ENCODE data around the gene STH.

The STH gene

GRCh38 chr17:45960311-45960710 lies 38.7 kb upstream of the STH start:
- no peaks in the 10 kb centered on the region for H3K9me3 ChIP-seq (ENCODE audit: low read length)
- H3K27me3 ChIP-seq (ENCODE audit: insufficient read depth, low read length) = peaks cover 2% of the 10 kb centered on the region
- H2AFZ ChIP-seq (ENCODE audit: low read depth, low read length) = no peak overlapping the region
- no peak overlapping the region for H3K4me3 ChIP-seq (ENCODE audit: low read length)
- H3K36me3 ChIP-seq (ENCODE audit: insufficient read depth, low read length) = no peaks in the 10 kb centered on the region
- H3K4me1 ChIP-seq (ENCODE audit: insufficient read depth, low read length) = no peaks in the 10 kb centered on the region

- Histone ChIP-seq H3K36me3 (ENCODE audit: insufficient read depth, low read length) (no peaks in the 10 kb centered on the region), H3K27me3 (ENCODE audit: insufficient read depth, low read length) (peaks cover 3% of the 10 kb centered on the region), H3K4me3 (ENCODE audit: low read length) (no peak overlapping the region), H2AFZ (ENCODE audit: low read depth, low read length) (no peak overlapping the region), H3K9me3 (ENCODE audit: low read length) (no peaks in the 10 kb centered on the region), H3K4me1 (ENCODE audit: insufficient read depth, low read length) (no peaks in the 10 kb centered on the region)
Observed at GRCh38 chr17:45961206-45961605, 37.8 kb upstream of the STH start.

- Histone ChIP-seq H3K4me1 (ENCODE audit: insufficient read depth, low read length) (no peaks in the 10 kb centered on the region), H3K4me3 (ENCODE audit: low read length) (no peak overlapping the region), H3K36me3 (ENCODE audit: insufficient read depth, low read length) (no peaks in the 10 kb centered on the region), H2AFZ (ENCODE audit: low read depth, low read length) (no peak overlapping the region), H3K9me3 (ENCODE audit: low read length) (no peaks in the 10 kb centered on the region), H3K27me3 (ENCODE audit: insufficient read depth, low read length) (peaks cover 5% of the 10 kb centered on the region)
Observed at GRCh38 chr17:45962221-45962972, 36.7 kb upstream of the STH start.

- peaks cover 5% of the 10 kb centered on the region for H3K27me3 ChIP-seq (ENCODE audit: insufficient read depth, low read length)
- no peaks in the 10 kb centered on the region for H3K4me1 ChIP-seq (ENCODE audit: insufficient read depth, low read length)
- no peak overlapping the region for H3K4me3 ChIP-seq (ENCODE audit: low read length)
Observed at GRCh38 chr17:45963283-45963682, 35.8 kb upstream of the STH start.

GRCh38 chr17:45963889-45964288 lies 35.2 kb upstream of the STH start:
- H3K36me3 ChIP-seq (ENCODE audit: insufficient read depth, low read length) = no peaks in the 10 kb centered on the region
- no peaks in the 10 kb centered on the region for H3K9me3 ChIP-seq (ENCODE audit: low read length)
- no peaks in the 10 kb centered on the region for H3K4me1 ChIP-seq (ENCODE audit: insufficient read depth, low read length)
- no peak overlapping the region for H3K4me3 ChIP-seq (ENCODE audit: low read length)
- peaks cover 5% of the 10 kb centered on the region for H3K27me3 ChIP-seq (ENCODE audit: insufficient read depth, low read length)
- H2AFZ ChIP-seq (ENCODE audit: low read depth, low read length) = no peak overlapping the region

More at GRCh38 chr17:45963283-45963682, 35.8 kb upstream of the STH start:
- H3K36me3 ChIP-seq (ENCODE audit: insufficient read depth, low read length) = no peaks in the 10 kb centered on the region
- H3K9me3 ChIP-seq (ENCODE audit: low read length) = no peaks in the 10 kb centered on the region
- H2AFZ ChIP-seq (ENCODE audit: low read depth, low read length) = no peak overlapping the region

- Histone ChIP-seq H3K9me3 (ENCODE audit: low read length) (no peaks in the 10 kb centered on the region), H3K27me3 (ENCODE audit: insufficient read depth, low read length) (peaks cover 5% of the 10 kb centered on the region), H3K4me1 (ENCODE audit: insufficient read depth, low read length) (no peaks in the 10 kb centered on the region), H3K4me3 (ENCODE audit: low read length) (no peak overlapping the region), H3K36me3 (ENCODE audit: insufficient read depth, low read length) (no peaks in the 10 kb centered on the region), H2AFZ (ENCODE audit: low read depth, low read length) (no peak overlapping the region)
Observed at GRCh38 chr17:45964634-45965033, 34.4 kb upstream of the STH start.

GRCh38 chr17:45965812-45966211 lies 33.2 kb upstream of the STH start:
- Histone ChIP-seq H3K36me3 (ENCODE audit: insufficient read depth, low read length) (no peaks in the 10 kb centered on the region), H2AFZ (ENCODE audit: low read depth, low read length) (no peak overlapping the region), H3K4me1 (ENCODE audit: insufficient read depth, low read length) (no peaks in the 10 kb centered on the region), H3K9me3 (ENCODE audit: low read length) (no peaks in the 10 kb centered on the region), H3K27me3 (ENCODE audit: insufficient read depth, low read length) (peaks cover 5% of the 10 kb centered on the region), H3K4me3 (ENCODE audit: low read length) (no peak overlapping the region)

- no peaks in the 10 kb centered on the region for H3K4me1 ChIP-seq (ENCODE audit: insufficient read depth, low read length)
- peaks cover 3% of the 10 kb centered on the region for H3K27me3 ChIP-seq (ENCODE audit: insufficient read depth, low read length)
- no peak overlapping the region for H2AFZ ChIP-seq (ENCODE audit: low read depth, low read length)
- no peaks in the 10 kb centered on the region for H3K9me3 ChIP-seq (ENCODE audit: low read length)
- H3K36me3 ChIP-seq (ENCODE audit: insufficient read depth, low read length) = no peaks in the 10 kb centered on the region
- no peak overlapping the region for H3K4me3 ChIP-seq (ENCODE audit: low read length)
Observed at GRCh38 chr17:45966606-45967280, 32.3 kb upstream of the STH start.

GRCh38 chr17:45967378-45967777 lies 31.7 kb upstream of the STH start:
- no peaks in the 10 kb centered on the region for H3K36me3 ChIP-seq (ENCODE audit: insufficient read depth, low read length)
- no peaks in the 10 kb centered on the region for H3K9me3 ChIP-seq (ENCODE audit: low read length)
- peaks cover 3% of the 10 kb centered on the region for H3K27me3 ChIP-seq (ENCODE audit: insufficient read depth, low read length)
- H3K4me1 ChIP-seq (ENCODE audit: insufficient read depth, low read length) = no peaks in the 10 kb centered on the region
- H2AFZ ChIP-seq (ENCODE audit: low read depth, low read length) = no peak overlapping the region
- H3K4me3 ChIP-seq (ENCODE audit: low read length) = no peak overlapping the region

GRCh38 chr17:45968732-45969131 lies 30.3 kb upstream of the STH start:
- H3K27me3 ChIP-seq (ENCODE audit: insufficient read depth, low read length) = peaks cover 3% of the 10 kb centered on the region
- no peak overlapping the region for H2AFZ ChIP-seq (ENCODE audit: low read depth, low read length)
- H3K4me3 ChIP-seq (ENCODE audit: low read length) = no peak overlapping the region
- no peaks in the 10 kb centered on the region for H3K4me1 ChIP-seq (ENCODE audit: insufficient read depth, low read length)
- no peaks in the 10 kb centered on the region for H3K36me3 ChIP-seq (ENCODE audit: insufficient read depth, low read length)
- H3K9me3 ChIP-seq (ENCODE audit: low read length) = no peaks in the 10 kb centered on the region

- Histone ChIP-seq H3K4me3 (ENCODE audit: low read length) (no peak overlapping the region), H3K9me3 (ENCODE audit: low read length) (no peaks in the 10 kb centered on the region), H2AFZ (ENCODE audit: low read depth, low read length) (no peak overlapping the region), H3K27me3 (ENCODE audit: insufficient read depth, low read length) (peaks cover 3% of the 10 kb centered on the region), H3K36me3 (ENCODE audit: insufficient read depth, low read length) (no peaks in the 10 kb centered on the region), H3K4me1 (ENCODE audit: insufficient read depth, low read length) (no peaks in the 10 kb centered on the region)
Observed at GRCh38 chr17:45969726-45970125, 29.3 kb upstream of the STH start.

- Histone ChIP-seq H3K4me1 (ENCODE audit: insufficient read depth, low read length) (no peaks in the 10 kb centered on the region), H3K4me3 (ENCODE audit: low read length) (no peak overlapping the region), H3K27me3 (ENCODE audit: insufficient read depth, low read length) (peaks cover 3% of the 10 kb centered on the region), H2AFZ (ENCODE audit: low read depth, low read length) (no peak overlapping the region), H3K9me3 (ENCODE audit: low read length) (no peaks in the 10 kb centered on the region), H3K36me3 (ENCODE audit: insufficient read depth, low read length) (no peaks in the 10 kb centered on the region)
Observed at GRCh38 chr17:45970659-45971058, 28.4 kb upstream of the STH start.

GRCh38 chr17:45971698-45972141 lies 27.3 kb upstream of the STH start:
- H3K9me3 ChIP-seq (ENCODE audit: low read length) = no peaks in the 10 kb centered on the region
- no peak overlapping the region for H3K4me3 ChIP-seq (ENCODE audit: low read length)
- H3K4me1 ChIP-seq (ENCODE audit: insufficient read depth, low read length) = no peaks in the 10 kb centered on the region
- H3K36me3 ChIP-seq (ENCODE audit: insufficient read depth, low read length) = no peaks in the 10 kb centered on the region
- no peaks in the 10 kb centered on the region for H3K27me3 ChIP-seq (ENCODE audit: insufficient read depth, low read length)
- H2AFZ ChIP-seq (ENCODE audit: low read depth, low read length) = no peak overlapping the region
